Stimulated activated CD4-positive, alpha-beta T cell treated with anti-CD3 and anti-CD28 coated beads, Interleukin-1b, Interleukin-23, amount 100 ng/mL, for 48 hours (primary cell): ENCODE results near the gene SUCLA2.
"Not testable (repeated sequence)": the region's sequence is repeated elsewhere in the genome, so short reads cannot be mapped to it uniquely, and the experiment has no call there.

Experiments used
- DNase-seq: peaks from one replicate; pipeline ENCODE4 v3.0.0-alpha.2; 2020

SUCLA2 gene

DNA sequence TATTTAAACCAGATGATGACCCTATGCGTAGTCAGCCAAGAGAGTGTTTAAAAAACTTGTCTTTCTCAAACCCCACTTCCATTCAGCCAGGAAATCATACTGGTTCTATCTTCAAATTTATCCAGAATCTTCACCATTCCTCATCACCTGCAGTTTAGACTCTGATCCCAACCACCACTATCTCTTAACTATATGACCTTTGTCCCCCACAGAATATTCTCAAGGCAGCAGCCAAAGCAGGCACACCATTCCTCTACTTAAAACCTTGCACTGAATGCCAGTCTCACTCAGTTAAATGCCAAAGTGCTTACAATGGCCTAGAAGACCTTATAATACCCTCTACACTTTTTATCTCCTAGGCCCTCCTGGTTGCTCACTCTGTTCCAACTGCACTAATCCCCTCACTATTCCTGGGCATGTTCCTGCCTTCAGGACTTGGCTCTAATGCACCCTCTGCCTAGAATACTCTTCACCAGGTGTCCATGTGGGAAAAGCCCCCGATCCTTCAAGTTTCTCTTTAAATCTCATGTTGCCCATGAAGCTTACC lies 10.1 kb downstream of the SUCLA2 start:
- DNase-seq: no peak

DNA sequence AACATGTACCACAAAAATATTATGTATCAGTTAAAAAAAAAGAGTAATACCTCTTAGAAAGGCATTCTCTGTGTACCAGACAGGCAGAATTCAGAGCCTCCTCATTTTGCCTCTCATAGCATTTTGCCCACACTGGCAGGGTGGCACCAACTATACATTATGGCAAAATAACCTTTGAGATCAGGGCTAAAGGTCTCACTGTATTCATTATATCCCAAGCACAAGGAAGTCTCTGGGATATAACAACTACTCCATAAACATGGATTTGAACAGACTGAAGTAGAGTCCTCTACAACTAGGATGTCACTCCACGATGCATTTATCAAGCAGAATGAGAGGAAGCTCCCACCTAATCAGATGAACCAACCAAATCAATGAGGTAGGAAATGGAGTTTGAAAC lies 10.6 kb downstream of the SUCLA2 start:
- no peak for DNase-seq

GRCh38 chr13:47983070-47983469 lies 18.0 kb downstream of the SUCLA2 start:
- no peak for DNase-seq

- DNase-seq: no peak
Measured at GRCh38 chr13:47976325-47976724, 24.7 kb downstream of the SUCLA2 start.

GRCh38 chr13:47964863-47965262 lies 36.2 kb downstream of the SUCLA2 start:
- no peak for DNase-seq

- no peak for DNase-seq
Measured at GRCh38 chr13:47962237-47962636, 38.8 kb downstream of the SUCLA2 start.

- DNase-seq: no peak
Measured at GRCh38 chr13:47959468-47960247, 41.4 kb downstream of the SUCLA2 start.

- no peak for DNase-seq
Measured at GRCh38 chr13:47957073-47957472, 44.0 kb downstream of the SUCLA2 start.

- no peak for DNase-seq
Measured at GRCh38 chr13:47955836-47956235, 45.2 kb downstream of the SUCLA2 start.

GRCh38 chr13:47949799-47950198 lies 51.3 kb downstream of the SUCLA2 start:
- DNase-seq: no peak

DNA sequence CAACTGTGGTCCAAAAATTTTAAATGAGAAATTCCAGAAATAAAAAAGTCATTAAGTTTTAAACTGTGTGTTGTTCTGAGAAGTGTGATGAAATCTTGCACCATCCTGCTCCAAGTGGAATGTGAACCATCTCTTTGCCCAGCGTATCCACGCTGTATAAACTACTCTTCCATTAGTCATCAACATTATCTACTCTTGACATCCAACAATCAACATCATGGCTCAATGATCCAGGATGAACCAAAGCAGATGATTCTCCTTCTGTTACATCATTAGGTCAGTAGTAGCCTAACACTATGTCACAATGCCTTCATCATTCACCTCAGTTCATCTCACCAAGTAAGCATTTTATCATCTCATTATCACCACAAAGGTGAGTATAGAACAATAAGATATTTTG lies 55.3 kb downstream of the SUCLA2 start:
- no peak for DNase-seq

DNA sequence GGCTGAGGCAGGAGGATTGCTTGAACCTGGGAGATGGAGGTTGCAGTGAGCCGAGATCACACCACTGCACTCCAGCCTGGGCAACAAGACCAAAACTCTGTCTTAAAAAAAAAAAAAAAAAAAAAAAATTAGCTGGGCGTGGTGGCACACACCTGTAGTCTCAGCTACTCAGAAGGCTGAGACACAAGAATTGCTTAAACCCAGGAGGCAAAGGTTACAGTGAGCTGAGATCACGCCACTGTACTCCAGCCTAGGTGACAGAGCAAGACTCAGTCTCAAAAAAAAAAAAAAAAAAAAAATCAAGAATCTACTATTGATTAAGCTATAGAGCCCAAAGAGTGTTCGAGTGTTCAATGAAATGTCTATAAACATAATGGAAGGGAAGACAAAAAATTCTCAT lies 55.9 kb downstream of the SUCLA2 start:
- not testable (repeated sequence) for DNase-seq

DNA sequence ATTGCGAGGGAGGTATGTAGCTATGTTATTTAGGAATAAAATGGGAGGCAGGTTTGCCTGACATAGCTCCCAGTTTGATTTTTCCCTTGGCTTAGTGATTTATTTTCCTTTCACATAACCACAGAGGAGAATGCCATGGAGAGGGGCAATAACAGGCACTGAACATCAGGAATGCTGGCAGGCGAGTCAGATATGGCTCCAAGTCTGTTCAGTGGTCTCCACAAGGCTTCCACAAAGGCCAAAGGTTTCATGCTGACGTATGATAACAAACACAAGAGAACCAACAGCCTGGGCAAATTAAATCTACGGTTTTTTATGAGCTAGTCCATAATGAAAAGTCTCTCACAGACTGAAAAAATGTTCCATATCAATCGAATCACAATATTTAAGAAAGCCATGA lies 66.7 kb downstream of the SUCLA2 start:
- DNase-seq: no peak

GRCh38 chr13:47932950-47933923 lies 67.8 kb downstream of the SUCLA2 start:
- no peak for DNase-seq

DNA sequence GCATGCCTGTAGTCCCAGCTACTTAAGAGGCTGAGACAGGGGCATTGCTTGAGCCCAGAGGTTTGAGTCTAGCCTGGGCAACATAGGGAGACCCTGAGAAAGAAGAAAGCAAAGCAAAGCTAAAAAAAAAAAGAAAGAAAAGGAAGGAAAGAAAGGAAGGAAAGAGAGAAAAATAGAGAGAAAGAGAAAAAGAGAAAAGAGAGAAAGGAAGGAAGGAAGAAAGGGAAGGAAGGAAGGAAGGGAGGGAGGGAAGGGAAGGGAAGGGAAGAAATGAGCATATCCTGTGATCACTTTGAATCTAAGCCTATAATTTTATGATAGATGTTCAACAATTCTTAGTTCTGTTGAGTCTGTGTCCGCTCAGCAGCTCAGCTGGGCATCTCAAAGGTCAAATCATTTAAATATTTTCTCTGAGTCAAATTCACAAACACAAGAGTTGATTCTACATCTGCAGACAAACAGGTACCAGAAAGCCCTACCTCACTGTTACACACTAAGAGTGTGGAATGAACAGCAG lies 70.4 kb downstream of the SUCLA2 start:
- DNase-seq: no peak

DNA sequence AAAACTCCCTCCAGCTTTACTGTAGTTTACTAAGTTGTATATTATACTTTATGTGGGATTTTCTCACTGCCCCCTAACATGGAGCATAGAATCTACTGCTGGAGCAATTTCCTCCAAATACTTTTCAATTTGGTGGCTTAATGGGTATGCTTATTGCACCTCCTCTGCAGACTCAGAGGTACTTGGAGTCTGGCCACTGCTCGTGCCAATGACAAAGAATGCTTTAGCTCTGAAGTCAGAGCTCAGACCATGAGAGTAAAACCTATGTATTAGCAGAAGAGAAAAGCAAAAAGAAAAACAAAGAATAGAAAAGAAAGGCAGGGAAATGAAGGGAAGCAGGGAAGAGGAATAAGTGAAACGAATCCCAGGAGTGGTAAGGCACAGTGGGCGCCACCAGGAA lies 71.9 kb downstream of the SUCLA2 start:
- no peak for DNase-seq

GRCh38 chr13:47917022-47917574 lies 84.0 kb downstream of the SUCLA2 start:
- DNase-seq: no peak

GRCh38 chr13:47908197-47908902 lies 92.7 kb downstream of the SUCLA2 start:
- no peak for DNase-seq

- DNase-seq: no peak
Measured at GRCh38 chr13:47904891-47905290, 96.2 kb downstream of the SUCLA2 start.

GRCh38 chr13:47904241-47904640 lies 96.8 kb downstream of the SUCLA2 start:
- DNase-seq: no peak

DNA sequence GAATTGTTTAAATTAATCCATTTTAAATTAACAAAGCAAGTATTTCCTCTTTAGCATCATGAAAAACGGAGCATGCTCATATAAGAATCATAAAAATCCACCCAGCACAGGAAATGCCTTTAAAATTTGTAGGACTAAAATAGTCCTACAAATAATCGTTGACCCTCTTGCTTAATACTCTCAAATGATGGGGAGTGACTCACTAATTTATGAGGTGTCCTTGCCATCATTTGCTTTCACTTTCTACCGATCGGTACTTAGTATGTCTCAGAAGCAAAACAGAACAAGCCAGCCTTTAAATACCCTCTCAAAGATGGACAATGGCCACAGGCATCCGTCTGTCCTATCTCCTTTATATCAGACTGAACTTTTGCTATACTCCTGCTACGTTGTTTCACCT lies 97.2 kb downstream of the SUCLA2 start:
- no peak for DNase-seq

DNA sequence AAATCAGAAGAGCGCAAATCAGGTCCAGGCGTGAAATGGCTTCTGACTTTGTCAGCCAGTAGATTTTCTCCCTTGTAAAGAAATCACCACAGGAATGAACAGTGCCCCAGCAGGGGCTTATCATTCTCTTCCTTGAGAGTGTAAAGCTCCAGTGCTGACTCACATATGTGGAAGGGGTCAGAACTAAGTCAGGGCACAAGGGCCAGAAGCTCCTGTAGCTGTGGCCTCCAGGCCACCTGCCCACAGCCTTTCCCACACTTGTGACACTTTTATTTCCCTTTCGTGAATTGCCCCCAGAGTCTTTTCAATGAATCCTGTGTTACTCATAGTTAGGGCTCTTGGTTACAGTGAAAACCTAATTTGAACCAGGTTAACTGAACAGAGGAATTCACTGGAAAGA lies 99.6 kb downstream of the SUCLA2 start:
- no peak for DNase-seq
